ENCODE data around the gene ADCK1. TPM values are rescaled to one million over a fixed set of nuclear protein-coding genes. Genes with fewer than 3 reads are reported as not detected.

Gene ADCK1
- total and polyA plus RNA-seq, 4 donors = 5.7 to 8.8 (median 7.0) TPM

DNA sequence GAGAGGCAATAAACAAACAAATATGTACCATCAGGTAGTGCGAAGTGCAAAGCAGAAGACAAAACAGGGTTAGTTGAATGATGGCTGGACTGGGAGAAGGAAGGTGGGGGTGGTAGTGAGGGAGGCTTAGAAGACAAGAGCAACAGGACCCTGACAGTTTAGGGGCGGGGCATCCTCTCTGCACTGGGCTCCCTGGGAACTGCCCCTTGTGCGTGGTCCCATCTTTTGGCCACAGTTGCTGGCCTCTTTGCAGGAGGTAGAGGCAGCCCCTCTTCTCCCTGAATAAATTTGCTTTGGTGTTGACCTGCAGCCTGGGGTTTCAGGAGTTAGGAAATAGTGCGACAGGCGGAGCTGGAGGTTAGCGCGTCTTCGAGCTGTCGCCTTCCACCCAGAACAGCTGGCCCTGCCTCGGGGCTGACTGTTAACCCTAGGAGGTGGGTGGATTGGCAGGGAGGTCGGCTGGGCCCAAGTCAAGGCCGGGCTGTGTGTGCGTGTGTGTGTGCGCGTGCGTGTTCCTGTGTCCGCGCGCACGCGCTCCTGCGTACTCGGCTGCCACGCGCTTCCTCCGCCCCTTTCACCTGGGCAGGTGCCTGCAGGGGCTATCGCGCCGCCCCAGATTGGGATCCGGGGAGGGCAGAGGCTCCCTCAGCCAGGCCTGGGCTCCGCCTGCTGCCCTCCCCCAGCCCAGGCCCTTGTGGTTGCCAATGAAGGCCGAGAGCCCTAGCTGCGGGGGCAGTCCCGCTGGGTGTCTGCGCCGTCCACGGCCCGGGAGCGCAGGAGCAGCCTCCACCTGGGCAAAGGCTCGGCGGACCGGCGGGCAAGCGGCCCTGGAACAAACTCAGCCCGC lies 180.8 kb downstream of the ADCK1 start:
- TF ChIP-seq, protein P1, sequence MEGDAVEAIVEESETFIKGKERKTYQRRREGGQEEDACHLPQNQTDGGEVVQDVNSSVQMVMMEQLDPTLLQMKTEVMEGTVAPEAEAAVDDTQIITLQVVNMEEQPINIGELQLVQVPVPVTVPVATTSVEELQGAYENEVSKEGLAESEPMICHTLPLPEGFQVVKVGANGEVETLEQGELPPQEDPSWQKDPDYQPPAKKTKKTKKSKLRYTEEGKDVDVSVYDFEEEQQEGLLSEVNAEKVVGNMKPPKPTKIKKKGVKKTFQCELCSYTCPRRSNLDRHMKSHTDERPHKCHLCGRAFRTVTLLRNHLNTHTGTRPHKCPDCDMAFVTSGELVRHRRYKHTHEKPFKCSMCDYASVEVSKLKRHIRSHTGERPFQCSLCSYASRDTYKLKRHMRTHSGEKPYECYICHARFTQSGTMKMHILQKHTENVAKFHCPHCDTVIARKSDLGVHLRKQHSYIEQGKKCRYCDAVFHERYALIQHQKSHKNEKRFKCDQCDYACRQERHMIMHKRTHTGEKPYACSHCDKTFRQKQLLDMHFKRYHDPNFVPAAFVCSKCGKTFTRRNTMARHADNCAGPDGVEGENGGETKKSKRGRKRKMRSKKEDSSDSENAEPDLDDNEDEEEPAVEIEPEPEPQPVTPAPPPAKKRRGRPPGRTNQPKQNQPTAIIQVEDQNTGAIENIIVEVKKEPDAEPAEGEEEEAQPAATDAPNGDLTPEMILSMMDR (IDR thresholded peaks at IDR 0.05; ENCODE audit: control extremely low read depth, extremely low read depth) = no peak
- DNase-seq = peak; percentile 20 to 61 (median 58)
- H3K27me3 ChIP-seq (ENCODE audit: control insufficient read depth in 3 of 3, insufficient read depth in 3 of 3, low read length in 2 of 3) = peaks cover 0 to 11% (median 0%) of the 10 kb centered on the region in 3 donors
- peaks cover 0 to 7% (median 0%) of the 10 kb centered on the region in 5 donors for H3K4me1 ChIP-seq (ENCODE audit: control insufficient read depth in 5 of 5, insufficient read depth in 5 of 5, low read length in 5 of 5)
- 6 to 7% methylated on average over 45 of the region's 45 CpGs for WGBS, 2 donors
- peak overlapping the region in 1 of 2 donors; percentile 46 for H3K9ac ChIP-seq (ENCODE audit: insufficient read depth in 1 of 2, low read length in 2 of 2)
- H3K9me3 ChIP-seq (ENCODE audit: control insufficient read depth in 4 of 4, insufficient read depth in 3 of 4, low read length in 3 of 4) = no peaks in the 10 kb centered on the region
- H3K36me3 ChIP-seq (ENCODE audit: control insufficient read depth in 4 of 4, insufficient read depth in 4 of 4, low read length in 4 of 4) = no peaks in the 10 kb centered on the region
- ATAC-seq (ENCODE audit: insufficient read depth, low FRiP score) = peak; percentile 83
- peak overlapping the region; percentile 12 for H3K4me3 ChIP-seq
- no peak overlapping the region for H3K27ac ChIP-seq (ENCODE audit: low read depth in 1 of 2, low read length in 1 of 2)

Small RNA genes lying within 50 kb of the gene (small RNA-seq; reads per million reads assigned to genes)
- not detected for gene RF00019 (ENCODE audit: low replicate concordance)

Other genes with a start within 250 kb of the ADCK1 start
- gene SPTLC2, start 183.5 kb upstream of the ADCK1 start, total RNA-seq = 10 to 100 TPM; 31.0 to 48.6 TPM
- gene SPTLC2, start 183.5 kb upstream of the ADCK1 start, polyA plus RNA-seq = 10 to 100 TPM in 1 of 2 donors, 1 to 10 TPM in 1; 8.1 to 24.3 TPM
- 10 to 100 TPM; 10.0 to 11.7 TPM for gene ALKBH1, start 92.1 kb upstream of the ADCK1 start, total RNA-seq
- 1 to 10 TPM; 6.2 to 6.8 TPM for gene ALKBH1, start 92.1 kb upstream of the ADCK1 start, polyA plus RNA-seq
- 10 to 100 TPM; 41.6 to 86.8 TPM for gene SLIRP, start 92.0 kb upstream of the ADCK1 start, total RNA-seq
- gene SLIRP, start 92.0 kb upstream of the ADCK1 start, polyA plus RNA-seq = 100 to 1,000 TPM; 227 to 423 TPM
- gene SNW1, start 39.0 kb upstream of the ADCK1 start, total RNA-seq = 10 to 100 TPM; 54.6 to 86.3 TPM
- 10 to 100 TPM; 23.9 to 41.1 TPM for gene SNW1, start 39.0 kb upstream of the ADCK1 start, polyA plus RNA-seq

All from lung (tissue), 13 donors.